Small intestine (tissue), 7 donors: Measurements from ENCODE around the gene DNAI7. TPM values are rescaled to one million over a fixed set of nuclear protein-coding genes. Genes with fewer than 3 reads are reported as not detected.
A peak's percentile ranks its signal among the peaks of the same experiment; 100 is the strongest.

Source experiments
- DNase-seq, 2 donors: peaks; one replicate each; pipeline versions ENCODE4 v3.0.0 to v3.0.0-alpha.2; 2013
- FAIRE-seq: peaks from 2 replicates; lab custom pipeline; 2012; peaks lifted over from hg19 to GRCh38; lab: Jason Lieb, UNC
- H3K27ac ChIP-seq, 3 donors: one replicate each; pipeline ENCODE4 v1.5.1; 2013; ENCODE audit warnings: low read length in 2 of 3, mild to moderate bottlenecking in 2 of 3, control low read depth in 1 of 3, inconsistent platforms in 1 of 3, low read depth in 1 of 3, moderate library complexity in 1 of 3
- H3K27me3 ChIP-seq, 3 donors: one replicate each; pipeline ENCODE4 v1.6.1; 2013; ENCODE audit warnings: low read length in 3 of 3, inconsistent platforms in 1 of 3; ENCODE audit not compliant: control insufficient read depth in 3 of 3, insufficient read depth in 3 of 3
- H3K36me3 ChIP-seq, 3 donors: one replicate each; pipeline ENCODE4 v1.6.1; 2013; ENCODE audit warnings: low read length in 3 of 3, inconsistent platforms in 1 of 3, low read depth in 1 of 3, mild to moderate bottlenecking in 1 of 3, moderate library complexity in 1 of 3; ENCODE audit not compliant: control insufficient read depth in 3 of 3, insufficient read depth in 2 of 3
- H3K4me1 ChIP-seq, 3 donors: one replicate each; pipeline ENCODE4 v1.6.1; 2013; ENCODE audit warnings: low read length in 2 of 3, inconsistent platforms in 1 of 3, low read depth in 1 of 3, mild to moderate bottlenecking in 1 of 3, moderate library complexity in 1 of 3; ENCODE audit not compliant: control insufficient read depth in 3 of 3, insufficient read depth in 2 of 3
- H3K4me3 ChIP-seq, 3 donors: one replicate each; pipeline ENCODE4 v1.5.1; 2013; ENCODE audit warnings: low read length in 3 of 3, control low read depth in 1 of 3, inconsistent platforms in 1 of 3, low read depth in 1 of 3, mild to moderate bottlenecking in 1 of 3, moderate library complexity in 1 of 3
- H3K9me3 ChIP-seq, 2 donors: one replicate each; pipeline ENCODE4 v1.6.1; 2013; ENCODE audit warnings: low read depth in 1 of 2, low read length in 1 of 2; ENCODE audit not compliant: control insufficient read depth in 2 of 2, insufficient read depth in 1 of 2
- WGBS, 3 donors: extraction: QIAGEN DNeasy Blood & Tissue Kit; methylation state at CpG; one replicate each; pipeline ENCODE4 v1.1.7; 2013; 5-methylcytosine and 5-hydroxymethylcytosine counted together
- polyA plus RNA-seq, 4 donors: library from polyadenylated mRNA; stranded (reverse) in 3 of 4; unstranded in 1 of 4; fragments of 200-250 nt in 3 of 4; fragments of 120-200 nt in 1 of 4; gene quantifications; one replicate each; pipeline versions ENCODE4 v1.2.1 to v1.2.3, GENCODE V29; 2013
- donor health status: healthy with polysubstance abuse.
- donor health status: control.
- donor health status: control.
- donor health status: Bipolar disorder and iron deficiency.
- donor health status: healthy.

DNAI7 gene
- polyA plus RNA-seq, 4 donors, result 0.04 to 0.22 TPM; not detected in 2

DNA sequence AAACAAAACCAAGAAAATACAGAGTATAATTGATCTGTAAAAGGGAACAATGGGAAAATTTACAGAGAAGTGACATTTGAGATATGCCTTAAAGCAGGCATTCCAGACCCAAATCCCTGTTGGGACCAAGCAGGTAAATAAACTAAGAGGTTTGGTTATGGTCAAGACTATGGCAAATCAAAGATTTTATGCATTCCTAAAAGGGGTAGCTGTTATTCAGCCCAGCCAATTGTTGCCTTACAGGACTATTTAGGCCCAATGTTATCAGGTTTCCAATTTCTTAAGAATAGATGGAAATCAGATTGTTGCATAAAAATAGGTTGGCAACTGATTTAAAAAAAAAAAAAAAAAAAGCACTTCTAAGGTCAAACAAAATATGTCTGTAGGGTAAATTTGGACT is 5.3 kb downstream of the DNAI7 start:
- FAIRE-seq (no peak), DNase-seq (no peak)
- no peaks in the 10 kb centered on the region for H3K27me3 ChIP-seq
- H3K36me3 ChIP-seq, result no peaks in the 10 kb centered on the region
- H3K4me3 ChIP-seq, result no peak overlapping the region
- H3K4me1 ChIP-seq, result peaks cover 0 to 3% (median 0%) of the 10 kb centered on the region in 3 donors
- H3K27ac ChIP-seq, result no peak overlapping the region
- H3K9me3 ChIP-seq, result no peaks in the 10 kb centered on the region

DNA sequence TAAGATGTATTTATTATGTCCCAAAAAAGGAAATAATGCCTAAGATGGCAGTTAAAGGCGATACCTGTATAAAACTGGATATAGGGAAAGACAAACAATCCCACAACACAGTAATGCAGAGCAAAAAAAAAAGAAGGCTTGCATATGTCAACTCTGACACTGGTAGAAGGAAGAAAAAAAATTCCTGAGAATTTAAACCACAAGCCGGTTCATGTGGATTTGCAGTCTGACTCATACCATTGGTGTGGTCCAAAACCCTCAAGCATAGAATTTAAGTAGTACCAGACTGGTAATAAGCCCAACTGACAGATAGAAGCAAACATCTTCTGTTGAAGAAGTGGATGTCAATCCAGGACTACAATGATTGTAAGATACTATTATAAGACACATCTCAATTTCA is 7.2 kb downstream of the DNAI7 start:
- no peaks in the 10 kb centered on the region for H3K36me3 ChIP-seq
- H3K9me3 ChIP-seq, result no peaks in the 10 kb centered on the region
- no peak for FAIRE-seq
- no peak overlapping the region for H3K4me3 ChIP-seq
- H3K27me3 ChIP-seq, result no peaks in the 10 kb centered on the region
- 80 to 92% (median 91%) methylated on average over 2 of the region's 2 CpGs for WGBS, 3 donors
- no peak for DNase-seq
- H3K4me1 ChIP-seq, result no peaks in the 10 kb centered on the region
- no peak overlapping the region for H3K27ac ChIP-seq

DNA sequence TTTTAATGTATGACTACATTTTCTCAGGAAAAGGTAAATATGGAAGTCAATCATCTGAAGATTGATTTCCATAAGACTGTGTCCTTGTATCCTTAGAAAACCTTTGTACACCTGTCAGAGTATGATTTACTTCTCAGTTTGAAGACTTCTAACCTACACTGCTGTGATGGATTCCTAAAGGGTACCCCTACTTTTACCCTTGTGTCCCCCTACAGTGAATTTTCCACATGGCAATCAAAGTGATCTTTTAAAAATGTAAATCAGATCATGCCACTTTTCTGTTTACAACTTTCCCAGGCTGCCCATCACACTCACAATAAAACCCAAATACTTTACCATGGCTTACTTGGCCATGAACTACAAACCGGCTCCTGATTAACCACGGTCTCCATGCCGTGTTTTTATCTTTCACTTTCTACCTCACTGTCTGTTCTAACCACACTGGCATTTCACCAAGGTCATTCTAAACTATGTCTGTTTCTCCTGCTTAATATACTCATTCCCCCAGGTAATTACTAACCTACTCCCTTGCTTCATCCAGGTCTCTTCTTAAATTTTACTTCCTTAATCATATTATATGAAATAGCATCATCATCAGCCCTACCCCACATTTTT is 8.1 kb downstream of the DNAI7 start:
- no peaks in the 10 kb centered on the region for H3K9me3 ChIP-seq
- no peak for DNase-seq
- H3K27ac ChIP-seq, result no peak overlapping the region
- no peaks in the 10 kb centered on the region for H3K27me3 ChIP-seq
- WGBS, 3 donors, result 9 to 45% (median 17%) methylated on average over 3 of the region's 3 CpGs
- no peaks in the 10 kb centered on the region for H3K36me3 ChIP-seq
- H3K4me1 ChIP-seq, result no peaks in the 10 kb centered on the region
- H3K4me3 ChIP-seq, result no peak overlapping the region
- FAIRE-seq, result no peak

DNA sequence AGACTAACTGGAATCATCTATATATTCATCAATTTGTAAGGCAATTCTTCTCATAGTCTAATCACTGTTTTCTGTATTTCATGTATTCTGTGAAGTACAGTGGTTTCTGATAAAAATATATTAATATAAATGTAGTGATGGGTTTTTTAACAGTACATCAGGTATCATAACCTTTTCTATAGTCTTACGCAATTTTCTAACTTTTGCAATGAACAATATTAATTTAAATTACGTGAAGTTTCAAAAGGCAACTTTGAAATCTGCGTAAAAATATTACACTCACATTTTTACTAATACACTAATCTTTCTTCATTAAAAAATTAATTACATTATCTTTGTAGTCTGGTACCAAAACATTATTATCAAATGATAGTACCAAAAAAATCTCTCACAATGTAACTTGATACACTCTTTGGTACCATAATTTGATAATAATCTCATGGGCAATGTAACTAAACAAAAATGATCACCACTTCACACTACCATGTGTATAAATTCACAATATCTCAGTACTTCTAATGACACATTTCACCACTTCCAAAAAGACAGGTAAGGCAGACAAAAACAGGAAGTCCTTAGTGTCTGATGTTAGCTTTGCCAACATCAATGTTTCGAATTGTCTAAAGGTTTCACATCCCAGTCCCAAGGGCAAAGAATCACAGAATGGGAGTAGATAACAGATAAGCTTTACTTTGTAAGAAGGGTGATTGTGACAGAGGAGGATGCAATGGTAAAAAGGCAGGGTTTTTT is 8.7 kb downstream of the DNAI7 start:
- H3K9me3 ChIP-seq, result no peaks in the 10 kb centered on the region
- H3K4me3 ChIP-seq, result no peak overlapping the region
- DNase-seq (no peak), FAIRE-seq (peak; percentile 70)
- WGBS, 3 donors, result 68 to 92% (median 84%) methylated on average over 4 of the region's 4 CpGs
- H3K4me1 ChIP-seq, result no peaks in the 10 kb centered on the region
- no peaks in the 10 kb centered on the region for H3K27me3 ChIP-seq
- H3K27ac ChIP-seq, result no peak overlapping the region
- no peaks in the 10 kb centered on the region for H3K36me3 ChIP-seq

DNA sequence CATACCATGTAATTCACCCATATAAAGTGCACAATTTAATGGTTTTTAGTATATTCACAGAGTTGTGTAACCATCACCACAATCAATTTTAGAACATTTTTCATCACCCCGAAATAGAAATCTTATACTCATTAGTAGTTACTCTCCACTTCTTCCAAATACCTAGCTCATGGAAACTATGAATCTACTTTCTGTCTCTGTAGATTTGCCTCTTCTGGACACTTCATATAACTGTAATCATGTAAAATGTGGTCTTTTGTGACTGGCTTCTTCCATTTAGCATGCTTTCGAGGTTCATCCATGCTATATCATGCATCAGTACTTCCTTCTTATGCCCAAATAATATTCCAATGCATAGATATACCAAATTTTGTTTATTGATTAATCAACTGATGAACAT is 10.8 kb downstream of the DNAI7 start:
- Histone ChIP-seq H3K9me3 (no peaks in the 10 kb centered on the region), H3K4me3 (no peak overlapping the region), H3K27ac (no peak overlapping the region), H3K36me3 (no peaks in the 10 kb centered on the region), H3K27me3 (no peaks in the 10 kb centered on the region), H3K4me1 (no peaks in the 10 kb centered on the region)
- 46 to 79% (median 63%) methylated on average over 2 of the region's 2 CpGs for WGBS, 3 donors
- FAIRE-seq (no peak), DNase-seq (no peak)

DNA sequence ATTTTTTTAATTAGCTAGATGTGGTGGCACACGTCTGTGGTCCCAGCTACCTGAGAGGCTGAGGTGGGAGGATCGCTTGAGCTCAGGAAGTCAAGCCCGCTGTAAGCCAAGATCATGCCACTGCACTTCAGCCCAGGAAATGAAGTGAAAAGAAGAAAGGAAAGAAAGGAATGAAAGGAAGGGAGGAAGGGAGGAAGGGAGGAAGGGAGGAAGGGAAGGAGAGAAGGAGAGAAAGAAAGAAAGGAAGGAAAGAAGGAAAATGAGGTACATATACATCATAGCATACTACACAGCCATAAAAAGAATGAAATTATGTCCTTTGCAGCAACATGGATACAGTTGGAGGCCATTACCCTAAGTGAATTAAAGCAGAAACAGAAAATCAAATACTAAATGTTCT is 12.2 kb downstream of the DNAI7 start:
- Histone ChIP-seq H3K4me3 (no peak overlapping the region), H3K36me3 (no peaks in the 10 kb centered on the region), H3K27me3 (no peaks in the 10 kb centered on the region), H3K27ac (no peak overlapping the region), H3K9me3 (no peaks in the 10 kb centered on the region), H3K4me1 (no peaks in the 10 kb centered on the region)
- DNase-seq (no peak), FAIRE-seq (no peak)
- WGBS, 3 donors, result 71 to 78% (median 71%) methylated on average over 3 of the region's 3 CpGs

DNA sequence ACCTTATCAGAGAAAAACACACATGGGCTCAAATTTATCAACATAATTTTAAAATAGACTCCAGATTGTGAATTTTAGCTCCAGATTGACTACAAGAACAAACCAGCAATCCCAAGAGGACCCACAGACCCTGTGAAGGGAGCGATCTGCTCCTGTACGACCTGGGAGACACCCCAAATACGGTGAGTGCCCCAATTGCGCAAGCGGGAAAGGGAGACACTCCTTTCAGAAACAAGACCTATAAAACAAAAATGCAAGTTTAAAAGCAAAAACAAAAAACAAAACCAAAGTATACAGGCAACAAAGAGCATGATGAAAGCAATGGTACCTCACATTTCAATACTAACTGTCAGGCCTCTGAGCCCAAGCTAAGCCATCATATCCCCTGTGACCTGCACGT is 32.1 kb downstream of the DNAI7 start:
- Histone ChIP-seq H3K9me3 (no peaks in the 10 kb centered on the region), H3K27ac (no peak overlapping the region), H3K36me3 (no peaks in the 10 kb centered on the region), H3K4me1 (no peaks in the 10 kb centered on the region), H3K4me3 (no peak overlapping the region), H3K27me3 (no peaks in the 10 kb centered on the region)
- FAIRE-seq (no peak), DNase-seq (no peak)
- WGBS, 3 donors, result 88 to 91% (median 91%) methylated on average over 6 of the region's 6 CpGs

DNA sequence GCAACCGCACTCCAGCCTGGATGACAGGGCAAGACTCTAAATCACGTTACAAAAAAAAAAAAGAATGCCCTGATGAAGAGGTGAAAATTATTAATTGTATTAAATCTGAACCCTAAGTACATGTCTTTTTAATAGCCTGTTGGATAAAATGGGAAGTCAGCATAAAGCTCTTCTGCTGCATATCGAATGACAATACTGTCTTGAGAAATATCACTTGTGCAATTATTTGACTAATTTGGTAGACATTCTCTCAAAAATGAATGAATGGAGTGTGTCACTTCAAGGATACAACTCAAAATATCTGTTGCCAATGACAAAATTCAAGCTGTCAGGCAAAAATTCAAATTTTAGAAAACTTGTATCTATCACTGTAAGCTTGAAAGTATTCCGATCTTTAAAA is 38.9 kb downstream of the DNAI7 start:
- H3K4me1 ChIP-seq, result peaks cover 0 to 4% (median 0%) of the 10 kb centered on the region in 3 donors
- no peak overlapping the region for H3K27ac ChIP-seq
- H3K36me3 ChIP-seq, result no peaks in the 10 kb centered on the region
- H3K27me3 ChIP-seq, result no peaks in the 10 kb centered on the region
- H3K4me3 ChIP-seq, result no peak overlapping the region
- 92 to 96% (median 92%) methylated on average over 4 of the region's 4 CpGs for WGBS, 3 donors
- FAIRE-seq, result no peak
- H3K9me3 ChIP-seq, result no peaks in the 10 kb centered on the region
- no peak for DNase-seq
